Upper lobe of left lung (tissue), 6 donors: ENCODE data around the gene VPS26C. TPM values are rescaled to one million over a fixed set of nuclear protein-coding genes. Genes with fewer than 3 reads are reported as not detected.

Experiments used
- ATAC-seq, 2 donors: fragments of 200-7000 bp; cut with Tn5 transposase; one replicate each; pipeline ENCODE4 v1.9.1; 2022; ENCODE audit warnings: mild to moderate bottlenecking in 2 of 2, moderate library complexity in 2 of 2; ENCODE audit not compliant: low FRiP score in 2 of 2
- DNase-seq, 2 donors: peaks; one replicate each; pipeline ENCODE4 v3.0.0-alpha.2; 2019 to 2020
- H3K27ac ChIP-seq, 4 donors: fragments of 200-600 bp; sonication (generic); one replicate each; pipeline ENCODE4 v1.5.1; 2016 to 2019
- H3K27me3 ChIP-seq, 4 donors: fragments of 200-600 bp; sonication (generic); one replicate each; pipeline ENCODE4 v1.5.1; 2017 to 2019
- H3K36me3 ChIP-seq, 4 donors: fragments of 200-600 bp; sonication (generic); one replicate each; pipeline ENCODE4 v1.5.1; 2016 to 2019
- H3K4me1 ChIP-seq, 4 donors: fragments of 200-600 bp; sonication (generic); one replicate each; pipeline ENCODE4 v1.5.1; 2018 to 2019
- H3K4me3 ChIP-seq, 4 donors: fragments of 200-600 bp; sonication (generic); one replicate each; pipeline ENCODE4 v1.5.1; 2017 to 2019; ENCODE audit warnings: mild to moderate bottlenecking in 2 of 4, moderate library complexity in 1 of 4
- H3K9me3 ChIP-seq, 4 donors: fragments of 200-600 bp; sonication (generic); one replicate each; pipeline ENCODE4 v1.5.1; 2018 to 2019
- EP300 ChIP-seq, 4 donors: sonication (generic); formaldehyde crosslinking; IDR thresholded peaks; one replicate each; pipeline ENCODE4 v1.5.1; 2017; ENCODE audit warnings: antibody characterized with exemption in 4 of 4, control low read depth in 2 of 4
- POLR2A ChIP-seq, 4 donors: fragments of 450-650 bp; IDR thresholded peaks; one replicate each; pipeline ENCODE4 v1.5.1; 2016 to 2017; ENCODE audit warnings: antibody characterized with exemption in 4 of 4, mild to moderate bottlenecking in 2 of 4
- POLR2AphosphoS5 ChIP-seq, 2 donors: sonication (generic); formaldehyde crosslinking; IDR thresholded peaks; one replicate each; pipeline ENCODE4 v1.5.1; 2017; ENCODE audit warnings: antibody characterized with exemption in 2 of 2
- WGBS, 2 donors: methylation state at CpG; one replicate each; pipeline ENCODE4 v1.1.5; 2017 to 2018; 5-methylcytosine and 5-hydroxymethylcytosine counted together
- total RNA-seq, 6 donors: library from RNA; depleted of rRNA in 4 of 6; stranded (reverse); fragments of >200 nt in 4 of 6; gene quantifications; one replicate each; pipeline versions ENCODE4 v1.1.0 to v1.2.1, GENCODE V29; 2016 to 2021
- TF ChIP-seq, protein P1 (sequence below), 6 experiments: fragments of 450-650 bp in 4 of 6; fragments of 200-600 bp in 2 of 6; sonication (generic) in 2 of 6; IDR thresholded peaks; one replicate each; pipeline ENCODE4 v1.5.1; 2016 to 2019; ENCODE audit warnings: antibody characterized with exemption in 6 of 6
- donor health status: DM: no; HTN: no; CAD: no; lungs with moderate emphysema.
- donor health status: DM: no; HTN: yes; CAD: no; lungs with severe emphysema.

The VPS26C gene
- total RNA-seq, 6 donors from 2014 or later = 52.1 to 95.3 (median 65.0) TPM

DNA sequence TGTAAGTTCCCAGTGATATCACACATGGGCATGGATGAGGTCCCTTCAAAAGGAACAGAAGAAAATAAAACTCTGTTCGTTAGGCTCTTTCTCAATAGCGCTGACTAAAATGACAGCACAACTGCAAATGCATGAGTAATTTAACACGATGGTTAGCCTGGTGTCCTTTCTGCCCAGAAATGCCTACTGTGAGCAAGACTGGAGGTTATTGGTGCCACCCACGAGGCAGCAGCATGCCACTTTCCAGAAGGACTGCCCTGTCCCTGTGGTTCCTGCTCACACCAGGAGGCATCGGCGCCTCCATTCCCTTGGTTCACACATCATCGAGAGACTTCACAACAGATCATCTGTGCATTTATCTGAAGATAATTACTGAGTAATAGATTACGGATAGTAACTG, 26.2 kb downstream of the VPS26C start:
- 94 to 95% methylated on average over 8 of the region's 8 CpGs for WGBS, 2 donors

DNA sequence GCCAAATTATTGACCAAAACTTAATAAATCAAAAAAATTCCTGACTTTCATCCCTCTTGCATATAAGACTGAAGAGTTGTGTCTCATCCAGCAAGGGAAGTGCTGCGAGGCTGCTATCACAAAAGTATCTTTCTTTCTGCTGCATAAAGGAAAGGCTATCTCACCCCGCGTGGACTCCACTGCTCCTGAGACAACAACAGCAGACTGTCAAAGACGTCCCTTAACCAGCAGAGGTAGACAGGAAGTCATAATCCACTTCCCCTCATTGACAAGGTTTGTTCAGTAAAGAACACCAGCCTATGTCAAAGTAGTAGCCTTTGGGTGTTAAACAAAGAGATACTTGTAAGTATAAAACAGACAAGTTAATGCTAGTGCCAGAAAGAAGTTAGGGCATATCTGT, 29.4 kb downstream of the VPS26C start:
- WGBS, 2 donors = 46 to 53% methylated on average over 4 of the region's 4 CpGs
- DNase-seq = no peak
- peaks cover 9 to 73% (median 36%) of the 10 kb centered on the region in 4 donors for H3K36me3 ChIP-seq
- H3K27me3 ChIP-seq = no peaks in the 10 kb centered on the region
- TF ChIP-seq, protein P1, sequence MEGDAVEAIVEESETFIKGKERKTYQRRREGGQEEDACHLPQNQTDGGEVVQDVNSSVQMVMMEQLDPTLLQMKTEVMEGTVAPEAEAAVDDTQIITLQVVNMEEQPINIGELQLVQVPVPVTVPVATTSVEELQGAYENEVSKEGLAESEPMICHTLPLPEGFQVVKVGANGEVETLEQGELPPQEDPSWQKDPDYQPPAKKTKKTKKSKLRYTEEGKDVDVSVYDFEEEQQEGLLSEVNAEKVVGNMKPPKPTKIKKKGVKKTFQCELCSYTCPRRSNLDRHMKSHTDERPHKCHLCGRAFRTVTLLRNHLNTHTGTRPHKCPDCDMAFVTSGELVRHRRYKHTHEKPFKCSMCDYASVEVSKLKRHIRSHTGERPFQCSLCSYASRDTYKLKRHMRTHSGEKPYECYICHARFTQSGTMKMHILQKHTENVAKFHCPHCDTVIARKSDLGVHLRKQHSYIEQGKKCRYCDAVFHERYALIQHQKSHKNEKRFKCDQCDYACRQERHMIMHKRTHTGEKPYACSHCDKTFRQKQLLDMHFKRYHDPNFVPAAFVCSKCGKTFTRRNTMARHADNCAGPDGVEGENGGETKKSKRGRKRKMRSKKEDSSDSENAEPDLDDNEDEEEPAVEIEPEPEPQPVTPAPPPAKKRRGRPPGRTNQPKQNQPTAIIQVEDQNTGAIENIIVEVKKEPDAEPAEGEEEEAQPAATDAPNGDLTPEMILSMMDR (IDR thresholded peaks at IDR 0.05) = no peak
- no peak for TF ChIP-seq EP300 (IDR thresholded peaks at IDR 0.05)
- no peak for TF ChIP-seq POLR2AphosphoS5 (IDR thresholded peaks at IDR 0.05)
- TF ChIP-seq POLR2A (IDR thresholded peaks at IDR 0.05) = no peak
- no peak for ATAC-seq
- peaks cover 0 to 3% (median 3%) of the 10 kb centered on the region in 4 donors for H3K4me1 ChIP-seq
- no peaks in the 10 kb centered on the region for H3K9me3 ChIP-seq
- H3K27ac ChIP-seq = peak overlapping the region in 1 of 4 donors; percentile 4
- H3K4me3 ChIP-seq = no peak overlapping the region

More for the DNA sequence above, 26.2 kb downstream of the VPS26C start:
- H3K36me3 ChIP-seq = peaks cover 5 to 49% (median 27%) of the 10 kb centered on the region in 4 donors
- H3K4me1 ChIP-seq = peaks cover 7 to 21% (median 11%) of the 10 kb centered on the region in 4 donors
- no peaks in the 10 kb centered on the region for H3K9me3 ChIP-seq
- DNase-seq = no peak
- H3K27me3 ChIP-seq = no peaks in the 10 kb centered on the region
- no peak for ATAC-seq
- H3K27ac ChIP-seq = no peak overlapping the region
- H3K4me3 ChIP-seq = no peak overlapping the region
- TF ChIP-seq POLR2AphosphoS5 (IDR thresholded peaks at IDR 0.05) (no peak), POLR2A (IDR thresholded peaks at IDR 0.05) (no peak), EP300 (IDR thresholded peaks at IDR 0.05) (no peak)
- TF ChIP-seq, protein P1 (IDR thresholded peaks at IDR 0.05) = no peak

DNA sequence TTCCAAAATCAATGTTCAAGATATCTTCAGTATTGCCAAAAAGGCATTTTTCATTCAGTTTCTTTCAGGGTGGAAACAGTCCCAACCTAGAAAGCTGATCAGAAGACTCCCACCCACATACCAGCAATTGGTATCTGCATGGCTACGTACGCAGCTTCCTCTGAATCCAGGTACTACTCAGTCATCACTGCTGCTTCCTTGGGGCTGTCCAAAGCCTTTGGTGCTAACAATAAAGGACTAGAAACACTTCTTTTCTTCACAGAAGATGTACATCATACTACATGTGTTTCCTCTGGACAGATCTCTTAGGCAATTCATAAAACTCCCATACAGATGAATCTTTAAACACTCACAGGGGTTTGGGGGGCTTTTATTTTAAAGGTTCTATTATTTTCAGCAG, 29.8 kb downstream of the VPS26C start:
- peak overlapping the region in 1 of 4 donors; percentile 4 for H3K27ac ChIP-seq
- H3K9me3 ChIP-seq = no peaks in the 10 kb centered on the region
- no peak for ATAC-seq

DNA sequence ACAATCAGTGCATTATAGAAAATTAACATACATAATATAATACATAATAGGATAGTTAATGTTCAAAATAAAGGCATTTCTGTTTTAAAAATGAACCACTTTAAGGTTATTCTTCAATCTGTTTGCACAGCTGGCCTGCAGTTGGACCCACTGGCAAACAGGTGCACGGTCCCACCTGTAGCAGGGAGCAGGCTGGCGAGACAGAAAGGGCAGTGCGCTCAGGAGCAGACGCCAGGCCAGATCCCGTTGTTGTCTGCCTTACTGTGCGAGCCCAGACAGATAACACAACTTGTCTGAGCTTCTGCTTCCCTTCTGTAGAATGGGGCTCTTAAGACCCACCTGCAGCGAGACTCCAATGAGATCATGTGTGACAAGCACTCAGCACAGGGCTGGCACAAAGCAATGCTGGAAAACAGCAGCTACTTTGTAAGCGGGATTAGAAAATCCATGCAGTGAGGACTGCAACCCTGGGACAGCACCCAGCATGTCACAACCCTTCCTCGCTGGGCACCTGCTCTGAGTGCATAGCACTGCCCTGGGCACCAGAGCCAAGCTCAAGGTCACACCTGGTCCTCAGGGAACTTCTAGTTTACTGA, 33.5 kb downstream of the VPS26C start:
- TF ChIP-seq EP300 (IDR thresholded peaks at IDR 0.05) = no peak
- TF ChIP-seq, protein P1 (IDR thresholded peaks at IDR 0.05) = no peak
- TF ChIP-seq POLR2A (IDR thresholded peaks at IDR 0.05) = no peak
- TF ChIP-seq POLR2AphosphoS5 (IDR thresholded peaks at IDR 0.05) = no peak
- Histone ChIP-seq H3K27ac (no peak overlapping the region), H3K27me3 (no peaks in the 10 kb centered on the region), H3K36me3 (peaks cover 31 to 91% (median 48%) of the 10 kb centered on the region in 4 donors), H3K4me1 (peaks cover 0 to 3% (median 2%) of the 10 kb centered on the region in 4 donors), H3K4me3 (no peak overlapping the region), H3K9me3 (no peaks in the 10 kb centered on the region)
- ATAC-seq (peak in 1 of 2 donors; percentile 47), DNase-seq (no peak)
- WGBS, 2 donors = 87 to 96% methylated on average over 8 to 9 of the region's 9 CpGs

More for the DNA sequence above, 29.8 kb downstream of the VPS26C start:
- 93 to 100% methylated on average over 2 of the region's 2 CpGs for WGBS, 2 donors
- DNase-seq = no peak
- Histone ChIP-seq H3K27me3 (no peaks in the 10 kb centered on the region), H3K36me3 (peaks cover 11 to 77% (median 38%) of the 10 kb centered on the region in 4 donors), H3K4me1 (peaks cover 0 to 3% (median 3%) of the 10 kb centered on the region in 4 donors), H3K4me3 (no peak overlapping the region)
- TF ChIP-seq POLR2A (IDR thresholded peaks at IDR 0.05) (no peak), POLR2AphosphoS5 (IDR thresholded peaks at IDR 0.05) (no peak), EP300 (IDR thresholded peaks at IDR 0.05) (no peak)
- TF ChIP-seq, protein P1 (IDR thresholded peaks at IDR 0.05) = no peak
